GM19452 (cell line): ENCODE data around the gene MANBA.
"Not testable (repeated sequence)": the region's sequence is repeated elsewhere in the genome, so short reads cannot be mapped to it uniquely, and the experiment has no call there.

Source experiments
- ATAC-seq: cut with Tn5 transposase; IDR thresholded peaks from one replicate; pipeline ENCODE4 v1.9.1; 2021; ENCODE audit not compliant: unreplicated experiment

Gene MANBA

GRCh38 chr4:102625232-102625930 is 135.4 kb downstream of the MANBA start:
- peak; percentile 96 for ATAC-seq

- ATAC-seq: no peak
These were observed 136.3 kb downstream of the MANBA start for GRCh38 chr4:102624505-102624904.

- no peak for ATAC-seq
These were observed 137.1 kb downstream of the MANBA start for GRCh38 chr4:102623622-102624021.

- ATAC-seq: no peak
These were observed 139.9 kb downstream of the MANBA start for GRCh38 chr4:102620697-102621497.

GRCh38 chr4:102619776-102620631 is 140.8 kb downstream of the MANBA start:
- ATAC-seq: not testable (repeated sequence)

GRCh38 chr4:102619021-102619420 is 141.7 kb downstream of the MANBA start:
- not testable (repeated sequence) for ATAC-seq

GRCh38 chr4:102616636-102617035 is 144.1 kb downstream of the MANBA start:
- ATAC-seq: no peak

- ATAC-seq: no peak
These were observed 146.0 kb downstream of the MANBA start for GRCh38 chr4:102614801-102615200.

- ATAC-seq: no peak
These were observed 147.9 kb downstream of the MANBA start for GRCh38 chr4:102612824-102613366.

GRCh38 chr4:102612210-102612609 is 148.6 kb downstream of the MANBA start:
- ATAC-seq: no peak

- no peak for ATAC-seq
These were observed 150.3 kb downstream of the MANBA start for GRCh38 chr4:102610476-102610875.

GRCh38 chr4:102610007-102610406 is 150.8 kb downstream of the MANBA start:
- no peak for ATAC-seq

GRCh38 chr4:102608190-102608589 is 152.6 kb downstream of the MANBA start:
- ATAC-seq: no peak

GRCh38 chr4:102606846-102607450 is 153.8 kb downstream of the MANBA start:
- no peak for ATAC-seq

GRCh38 chr4:102606261-102606660 is 154.5 kb downstream of the MANBA start:
- no peak for ATAC-seq

- ATAC-seq: no peak
These were observed 156.4 kb downstream of the MANBA start for GRCh38 chr4:102604222-102604940.

GRCh38 chr4:102601586-102602227 is 159.1 kb downstream of the MANBA start:
- no peak for ATAC-seq

- ATAC-seq: no peak
These were observed 160.1 kb downstream of the MANBA start for GRCh38 chr4:102600689-102601088.

- no peak for ATAC-seq
These were observed 160.9 kb downstream of the MANBA start for GRCh38 chr4:102599886-102600285.

GRCh38 chr4:102599455-102599854 is 161.3 kb downstream of the MANBA start:
- no peak for ATAC-seq
